Measurements from ENCODE around the gene CD70. TPM values are rescaled to one million over a fixed set of nuclear protein-coding genes. Genes with fewer than 3 reads are reported as not detected.

The CD70 gene
- total RNA-seq, 1 experiment from 2014 or later: 1.2 TPM

GRCh38 chr19:6573350-6573749 is 17.6 kb downstream of the CD70 start:
- Histone ChIP-seq H3K27ac (ENCODE audit: insufficient read length, low read depth, low read length) (no peak overlapping the region), H3K4me1 (ENCODE audit: insufficient read depth, low read length) (no peaks in the 10 kb centered on the region; the same call in 1 of the 2 replicates), H3K23ac (ENCODE audit: insufficient read length, low read depth, low read length) (no peak overlapping the region), H4K91ac (ENCODE audit: insufficient read length, low read depth, low read length) (no peak overlapping the region), H3K14ac (ENCODE audit: insufficient read depth, low read length) (no peak overlapping the region), H3K23me2 (ENCODE audit: insufficient read length, low read depth, low read length, poor library complexity, severe bottlenecking) (no peaks in the 10 kb centered on the region), H4K5ac (ENCODE audit: insufficient read length, low read depth, low read length) (no peak overlapping the region), H3T11ph (ENCODE audit: low read length) (no peak overlapping the region), H3K4me2 (ENCODE audit: insufficient read depth, insufficient read length, low read length) (no peak overlapping the region), H4K20me1 (ENCODE audit: control insufficient read depth, insufficient read depth, insufficient read length) (no peaks in the 10 kb centered on the region), H2BK15ac (ENCODE audit: low read depth, low read length) (no peak overlapping the region), H3K79me1 (ENCODE audit: insufficient read depth, low read depth, low read length, poor library complexity, severe bottlenecking) (no peaks in the 10 kb centered on the region), H3K56ac (ENCODE audit: insufficient read length, low read depth, low read length) (no peak overlapping the region), H2AK5ac (ENCODE audit: insufficient read length, low read length) (no peak overlapping the region), H2BK20ac (ENCODE audit: low read depth, low read length, poor library complexity, severe bottlenecking) (no peak overlapping the region), H2BK12ac (ENCODE audit: insufficient read length, low read depth, low read length) (no peak overlapping the region), H3K9me3 (ENCODE audit: control insufficient read depth, low read depth, low read length) (peaks cover 3% of the 10 kb centered on the region), H2BK120ac (ENCODE audit: low read depth, low read length, poor library complexity, severe bottlenecking) (no peak overlapping the region), H3K79me2 (ENCODE audit: insufficient read depth, low read length) (no peaks in the 10 kb centered on the region), H3K27me3 (ENCODE audit: insufficient read depth, low read length) (no peaks in the 10 kb centered on the region), H4K8ac (replicated peaks; ENCODE audit: insufficient read length, low read depth, low read length) (no peak overlapping the region), H3K4ac (ENCODE audit: low read depth, low read length) (no peak overlapping the region), H2AFZ (ENCODE audit: low read length) (no peak overlapping the region), H3K9ac (ENCODE audit: extremely low read depth, insufficient read length, low read length) (no peak overlapping the region), H2BK5ac (ENCODE audit: insufficient read length, low read length) (no peak overlapping the region), H3K18ac (ENCODE audit: insufficient read length, low read depth, low read length) (no peak overlapping the region)
- no CpG with 5 or more reads among the region's 1 CpG for WGBS (ENCODE audit: extremely low coverage, insufficient read length, low lambda C conversion rate)
- Mint-ChIP-seq H3K9me3 (peaks cover 5 to 27% of the 10 kb centered on the region in 2 experiments), H3K4me3 (no peak overlapping the region), H3K36me3 (ENCODE audit: insufficient read depth in 1 of 3, low read depth in 3 of 3) (peaks cover 0 to 4% (median 3%) of the 10 kb centered on the region in 3 experiments; a peak in 2 of 7 replicates), H3K4me1 (peaks cover 0 to 8% of the 10 kb centered on the region in 2 experiments; a peak in 2 of 4 replicates), H3K27me3 (ENCODE audit: low read depth) (peaks cover 6% of the 10 kb centered on the region), H3K27ac (no peak overlapping the region)
- DNase-seq: no peak
- no peak for TF ChIP-seq CTCF (conservative IDR thresholded peaks at IDR 0.05)
